SU-DHL-6 (cell line): ENCODE measurements around the gene THTPA.

ENCODE experiments used
- CTCF ChIP-seq: fragments of 200-600 bp; sonication (generic); IDR thresholded peaks from one replicate; pipeline ENCODE4 v1.5.1; 2017; ENCODE audit warnings: antibody characterized with exemption, mild to moderate bottlenecking, low read length, moderate library complexity; ENCODE audit not compliant: insufficient read depth, poor library complexity, severe bottlenecking
- EZH2phosphoT487 ChIP-seq: fragments of 200-600 bp; sonication (generic), shearing (Covaris generic); conservative IDR thresholded peaks from 2 replicates; pipeline ENCODE4 v1.6.1; 2018; ENCODE audit warnings: mild to moderate bottlenecking, antibody characterized with exemption, low read length, moderate library complexity, mixed read lengths

GRCh38 chr14:23546450-23547035 lies 9.5 kb upstream of the THTPA start:
- TF ChIP-seq CTCF (no peak), EZH2phosphoT487 (no peak)
